Rectal smooth muscle tissue (tissue), 1 donor: ENCODE measurements around the gene TSPAN10.

ENCODE experiments used
- H3K27ac ChIP-seq: one replicate; pipeline ENCODE4 v1.7.0; 2013; ENCODE audit warnings: low read depth, low read length, inconsistent platforms
- H3K27me3 ChIP-seq: one replicate; pipeline ENCODE4 v1.7.0; 2013; ENCODE audit warnings: low read length; ENCODE audit not compliant: control insufficient read depth, insufficient read depth
- H3K36me3 ChIP-seq: one replicate; pipeline ENCODE4 v1.7.0; 2013; ENCODE audit warnings: low read length; ENCODE audit not compliant: control insufficient read depth, insufficient read depth
- H3K4me1 ChIP-seq: one replicate; pipeline ENCODE4 v1.7.0; 2013; ENCODE audit warnings: low read length; ENCODE audit not compliant: control insufficient read depth, insufficient read depth
- H3K4me3 ChIP-seq: one replicate; pipeline ENCODE4 v1.7.0; 2013; ENCODE audit warnings: low read length
- H3K9ac ChIP-seq: one replicate; pipeline ENCODE4 v1.7.0; 2013; ENCODE audit warnings: low read length

Gene TSPAN10

GRCh38 chr17:81687770-81688541 lies 51.0 kb downstream of the TSPAN10 start:
- Histone ChIP-seq H3K4me3 (no peak overlapping the region), H3K9ac (no peak overlapping the region), H3K36me3 (peaks cover 34% of the 10 kb centered on the region), H3K4me1 (peaks cover 13% of the 10 kb centered on the region), H3K27me3 (no peaks in the 10 kb centered on the region), H3K27ac (no peak overlapping the region)

GRCh38 chr17:81688616-81689015 lies 51.6 kb downstream of the TSPAN10 start:
- Histone ChIP-seq H3K9ac (no peak overlapping the region), H3K36me3 (peaks cover 37% of the 10 kb centered on the region), H3K27ac (no peak overlapping the region), H3K4me3 (no peak overlapping the region), H3K4me1 (peaks cover 13% of the 10 kb centered on the region), H3K27me3 (no peaks in the 10 kb centered on the region)

- Histone ChIP-seq H3K36me3 (peaks cover 48% of the 10 kb centered on the region), H3K27ac (no peak overlapping the region), H3K4me3 (no peak overlapping the region), H3K4me1 (peaks cover 6% of the 10 kb centered on the region), H3K9ac (no peak overlapping the region), H3K27me3 (no peaks in the 10 kb centered on the region)
Observed at GRCh38 chr17:81690066-81690465, 53.1 kb downstream of the TSPAN10 start.

GRCh38 chr17:81690549-81690948 lies 53.6 kb downstream of the TSPAN10 start:
- no peak overlapping the region for H3K27ac ChIP-seq
- H3K27me3 ChIP-seq = no peaks in the 10 kb centered on the region
- H3K36me3 ChIP-seq = peaks cover 53% of the 10 kb centered on the region
- H3K9ac ChIP-seq = no peak overlapping the region
- H3K4me1 ChIP-seq = peaks cover under 1% of the 10 kb centered on the region
- H3K4me3 ChIP-seq = no peak overlapping the region

GRCh38 chr17:81691196-81691595 lies 54.2 kb downstream of the TSPAN10 start:
- H3K27me3 ChIP-seq = no peaks in the 10 kb centered on the region
- H3K9ac ChIP-seq = no peak overlapping the region
- no peak overlapping the region for H3K4me3 ChIP-seq
- H3K4me1 ChIP-seq = no peaks in the 10 kb centered on the region
- H3K36me3 ChIP-seq = peaks cover 57% of the 10 kb centered on the region
- no peak overlapping the region for H3K27ac ChIP-seq

GRCh38 chr17:81691608-81692007 lies 54.6 kb downstream of the TSPAN10 start:
- Histone ChIP-seq H3K36me3 (peaks cover 57% of the 10 kb centered on the region), H3K4me3 (no peak overlapping the region)

GRCh38 chr17:81693509-81694210 lies 56.7 kb downstream of the TSPAN10 start:
- Histone ChIP-seq H3K27ac (no peak overlapping the region), H3K4me1 (no peaks in the 10 kb centered on the region), H3K27me3 (no peaks in the 10 kb centered on the region), H3K4me3 (no peak overlapping the region), H3K36me3 (peaks cover 63% of the 10 kb centered on the region), H3K9ac (no peak overlapping the region)

More at GRCh38 chr17:81691608-81692007, 54.6 kb downstream of the TSPAN10 start:
- Histone ChIP-seq H3K4me1 (no peaks in the 10 kb centered on the region), H3K9ac (no peak overlapping the region), H3K27me3 (no peaks in the 10 kb centered on the region), H3K27ac (no peak overlapping the region)

GRCh38 chr17:81694810-81695209 lies 57.8 kb downstream of the TSPAN10 start:
- H3K9ac ChIP-seq = no peak overlapping the region
- no peak overlapping the region for H3K27ac ChIP-seq
- peaks cover 65% of the 10 kb centered on the region for H3K36me3 ChIP-seq
- no peak overlapping the region for H3K4me3 ChIP-seq
- H3K27me3 ChIP-seq = no peaks in the 10 kb centered on the region
- no peaks in the 10 kb centered on the region for H3K4me1 ChIP-seq

- Histone ChIP-seq H3K36me3 (peaks cover 65% of the 10 kb centered on the region), H3K27ac (no peak overlapping the region), H3K4me3 (no peak overlapping the region), H3K9ac (no peak overlapping the region), H3K4me1 (no peaks in the 10 kb centered on the region), H3K27me3 (no peaks in the 10 kb centered on the region)
Observed at GRCh38 chr17:81695211-81695610, 58.2 kb downstream of the TSPAN10 start.

- peaks cover 64% of the 10 kb centered on the region for H3K36me3 ChIP-seq
- H3K27ac ChIP-seq = no peak overlapping the region
- H3K27me3 ChIP-seq = no peaks in the 10 kb centered on the region
- H3K4me1 ChIP-seq = no peaks in the 10 kb centered on the region
- H3K4me3 ChIP-seq = no peak overlapping the region
- H3K9ac ChIP-seq = no peak overlapping the region
Observed at GRCh38 chr17:81695801-81696200, 58.8 kb downstream of the TSPAN10 start.

GRCh38 chr17:81696218-81696941 lies 59.4 kb downstream of the TSPAN10 start:
- Histone ChIP-seq H3K36me3 (peaks cover 64% of the 10 kb centered on the region), H3K27me3 (no peaks in the 10 kb centered on the region), H3K4me3 (no peak overlapping the region), H3K27ac (no peak overlapping the region), H3K9ac (no peak overlapping the region), H3K4me1 (peaks cover 3% of the 10 kb centered on the region)

- H3K4me3 ChIP-seq = no peak overlapping the region
- peaks cover 58% of the 10 kb centered on the region for H3K36me3 ChIP-seq
- H3K9ac ChIP-seq = no peak overlapping the region
- no peak overlapping the region for H3K27ac ChIP-seq
- no peaks in the 10 kb centered on the region for H3K27me3 ChIP-seq
- H3K4me1 ChIP-seq = peaks cover 11% of the 10 kb centered on the region
Observed at GRCh38 chr17:81697261-81698044, 60.5 kb downstream of the TSPAN10 start.
